Measurements from ENCODE around the gene FBN2.

FBN2 gene

GRCh38 chr5:128538000-128538249 is at the start of gene FBN2:
Gene FBN2 (minus strand): TSS chr5:128538245. CDS start chr5:128537603, 642 bp downstream.
- no peak for DNase-seq

GRCh38 chr5:128587275-128587674 is 49.2 kb upstream of the FBN2 start:
- no peak for DNase-seq

GRCh38 chr5:128586848-128587247 is 48.8 kb upstream of the FBN2 start:
- no peak for DNase-seq

GRCh38 chr5:128579639-128580038 is 41.6 kb upstream of the FBN2 start:
- no peak for DNase-seq

GRCh38 chr5:128579093-128579492 is 41.0 kb upstream of the FBN2 start:
- DNase-seq = no peak

GRCh38 chr5:128574041-128574440 is 36.0 kb upstream of the FBN2 start:
- DNase-seq = no peak

GRCh38 chr5:128572930-128573319 is 34.9 kb upstream of the FBN2 start:
- DNase-seq = no peak

- DNase-seq = no peak
Measured at GRCh38 chr5:128572051-128572929, 34.2 kb upstream of the FBN2 start.

GRCh38 chr5:128566178-128566577 is 28.1 kb upstream of the FBN2 start:
- DNase-seq = no peak

- no peak for DNase-seq
Measured at GRCh38 chr5:128559300-128560297, 21.6 kb upstream of the FBN2 start.

GRCh38 chr5:128553747-128554146 is 15.7 kb upstream of the FBN2 start:
- no peak for DNase-seq

GRCh38 chr5:128551476-128551875 is 13.4 kb upstream of the FBN2 start:
- no peak for DNase-seq

- DNase-seq = no peak
Measured at GRCh38 chr5:128549496-128549895, 11.5 kb upstream of the FBN2 start.

- DNase-seq = no peak
Measured at GRCh38 chr5:128546658-128547281, 8.7 kb upstream of the FBN2 start.

GRCh38 chr5:128541385-128541784 is 3.3 kb upstream of the FBN2 start:
- no peak for DNase-seq

GRCh38 chr5:128539038-128539429 is 989 bp upstream of the FBN2 start:
- no peak for DNase-seq

GRCh38 chr5:128538250-128539037 is 399 bp upstream of the FBN2 start:
- no peak for DNase-seq

- DNase-seq = no peak
Measured at GRCh38 chr5:128537221-128537999, 635 bp downstream of the FBN2 start.

GRCh38 chr5:128536254-128537220 is 1.5 kb downstream of the FBN2 start:
- no peak for DNase-seq

- DNase-seq = no peak
Measured at GRCh38 chr5:128535251-128535650, 2.8 kb downstream of the FBN2 start.

- DNase-seq = no peak
Measured at GRCh38 chr5:128534726-128535125, 3.3 kb downstream of the FBN2 start.
